MCF 10A (cell line): ENCODE data around the gene PDE1A. TPM values are rescaled to one million over a fixed set of nuclear protein-coding genes. Genes with fewer than 3 reads are reported as not detected.

Experiments
- BruUV-seq: library from RNA; stranded (reverse); fragments of 400-500 nt; replicated peaks from 2 replicates; lab custom pipeline; 2021; lab: Mats Ljungman, UMichigan
- CTCF ChIA-PET: fragments of 300-600 bp; sonication (Branson Sonifier 250); formaldehyde crosslinking; extraction: SDS; loops from one replicate; lab custom pipeline; 2021; ENCODE audit warnings: antibody characterized with exemption, inconsistent platforms; lab: Yijun Ruan, JAX
- POLR2A ChIA-PET: fragments of 300-600, 350-650 bp; sonication (Branson Sonifier 250); formaldehyde crosslinking; extraction: SDS; loops from one replicate; lab custom pipeline; 2020; ENCODE audit warnings: antibody characterized with exemption, inconsistent platforms; lab: Yijun Ruan, JAX
- DNase-seq: peaks from one replicate; pipeline ENCODE4 v3.0.0-alpha.2; 2018; ENCODE audit not compliant: unreplicated experiment
- H3K27ac Mint-ChIP-seq: one replicate; pipeline ENCODE4 v1.8.0; 2022; ENCODE audit warnings: mild to moderate bottlenecking, low read depth, mixed read lengths; ENCODE audit not compliant: unreplicated experiment
- H3K27me3 Mint-ChIP-seq: one replicate; pipeline ENCODE4 v1.8.0; 2022; ENCODE audit warnings: mixed read lengths; ENCODE audit not compliant: insufficient read depth, unreplicated experiment
- H3K36me3 Mint-ChIP-seq: one replicate; pipeline ENCODE4 v1.8.0; 2022; ENCODE audit warnings: mild to moderate bottlenecking, moderate library complexity, mixed read lengths; ENCODE audit not compliant: insufficient read depth, unreplicated experiment
- H3K4me1 Mint-ChIP-seq: one replicate; pipeline ENCODE4 v1.8.0; 2022; ENCODE audit warnings: mixed read lengths; ENCODE audit not compliant: insufficient read depth, unreplicated experiment
- H3K4me3 Mint-ChIP-seq: one replicate; pipeline ENCODE4 v1.8.0; 2022; ENCODE audit warnings: mild to moderate bottlenecking, moderate library complexity, mixed read lengths; ENCODE audit not compliant: unreplicated experiment
- H3K9me3 Mint-ChIP-seq: one replicate; pipeline ENCODE4 v1.8.0; 2022; ENCODE audit warnings: mixed read lengths; ENCODE audit not compliant: unreplicated experiment
- CTCF ChIP-seq: fragments of 200-600 bp; IDR thresholded peaks from one replicate; pipeline ENCODE4 v1.8.0; 2022; ENCODE audit warnings: antibody characterized with exemption, mild to moderate bottlenecking; ENCODE audit not compliant: unreplicated experiment
- intact Hi-C: fragments of 100-400 bp; cut with micrococcal nuclease; formaldehyde crosslinking; loops from 2 replicates; pipeline ENCODE4 v1.14.1; 2022
- total RNA-seq: library from RNA; stranded (reverse); gene quantifications from 2 replicates; pipeline ENCODE4 v1.2.3, GENCODE V29; 2022

Gene PDE1A
- total RNA-seq, 1 experiment from 2014 or later: 0.30 TPM

DNA sequence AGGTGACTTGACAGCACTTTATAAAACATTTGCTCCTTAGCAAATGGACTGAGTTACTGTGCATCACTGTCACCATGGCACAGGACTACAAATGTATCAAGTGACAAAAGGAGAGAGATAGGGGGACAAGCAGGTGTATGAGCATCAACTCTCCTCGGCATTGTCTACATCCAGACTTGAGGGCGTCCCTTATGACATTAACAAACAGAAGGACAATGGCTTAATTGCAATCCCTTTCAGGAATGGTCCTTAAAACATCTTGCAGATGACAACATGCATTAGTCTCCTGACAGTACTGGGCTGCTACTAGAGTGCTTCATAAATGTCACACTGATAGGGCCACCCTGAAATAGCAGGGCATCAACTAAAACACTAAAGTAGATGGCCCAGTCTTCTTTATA lies 198.8 kb downstream of the PDE1A start:
- Mint-ChIP-seq H3K27me3 (no peaks in the 10 kb centered on the region), H3K9me3 (no peaks in the 10 kb centered on the region), H3K27ac (no peak overlapping the region), H3K4me1 (peaks cover 5% of the 10 kb centered on the region), H3K4me3 (no peak overlapping the region), H3K36me3 (no peaks in the 10 kb centered on the region)
- DNase-seq: no peak
- ChIA-PET CTCF (interaction anchor here (0.9 kb wide), 1 partner anchor 422 kb away, joined by 3 read pairs; no protein-coding TSS in a partner anchor), POLR2A (no interaction called here)
- TF ChIP-seq CTCF: no peak
- no TSS peak for BruUV-seq
- intact Hi-C loops: no loop called here

DNA sequence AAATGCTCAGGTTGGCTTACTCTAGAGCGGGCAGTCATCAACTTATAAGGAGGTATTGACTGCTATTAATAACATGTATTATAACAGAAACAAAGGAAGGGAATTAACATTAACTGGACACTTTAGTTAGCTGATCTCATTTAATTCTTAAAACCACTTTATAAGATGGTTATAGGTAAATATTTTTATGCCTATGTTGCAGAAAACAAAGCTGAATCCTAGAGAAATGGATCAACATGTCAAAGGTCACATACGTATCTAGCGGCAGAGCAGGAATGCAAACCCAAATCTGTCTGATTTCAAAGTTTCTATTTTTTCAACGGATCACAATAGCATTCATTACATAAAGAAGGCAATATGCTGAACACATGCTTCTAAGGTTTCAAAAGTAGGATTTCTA lies 200.0 kb downstream of the PDE1A start:
- intact Hi-C loops: no loop called here
- no peaks in the 10 kb centered on the region for H3K27me3 Mint-ChIP-seq
- H3K4me3 Mint-ChIP-seq: no peak overlapping the region
- DNase-seq: no peak
- TF ChIP-seq CTCF: no peak
- H3K36me3 Mint-ChIP-seq: no peaks in the 10 kb centered on the region
- no peaks in the 10 kb centered on the region for H3K9me3 Mint-ChIP-seq
- no TSS peak for BruUV-seq
- H3K4me1 Mint-ChIP-seq: peaks cover 5% of the 10 kb centered on the region
- POLR2A ChIA-PET: interaction anchor here (0.6 kb wide), 2 partner anchors 150 to 483 kb away, joined by 3 read pairs; no protein-coding TSS in a partner anchor
- no peak overlapping the region for H3K27ac Mint-ChIP-seq
- CTCF ChIA-PET: interaction anchor here (0.7 kb wide), 1 partner anchor 15 kb away, joined by 3 read pairs; no protein-coding TSS in a partner anchor

- no peak overlapping the region for H3K27ac Mint-ChIP-seq
- intact Hi-C loops: no loop called here
- H3K36me3 Mint-ChIP-seq: no peaks in the 10 kb centered on the region
- DNase-seq: no peak
- no peaks in the 10 kb centered on the region for H3K9me3 Mint-ChIP-seq
- no peaks in the 10 kb centered on the region for H3K27me3 Mint-ChIP-seq
- no peak for TF ChIP-seq CTCF
- no peak overlapping the region for H3K4me3 Mint-ChIP-seq
- no TSS peak for BruUV-seq
- peaks cover 5% of the 10 kb centered on the region for H3K4me1 Mint-ChIP-seq
- POLR2A ChIA-PET: no interaction called here
- CTCF ChIA-PET: no interaction called here
These were observed 202.2 kb downstream of the PDE1A start for GRCh38 chr2:182224669-182225068.

- Mint-ChIP-seq H3K27me3 (no peaks in the 10 kb centered on the region), H3K9me3 (no peaks in the 10 kb centered on the region), H3K27ac (no peak overlapping the region), H3K36me3 (no peaks in the 10 kb centered on the region), H3K4me3 (no peak overlapping the region), H3K4me1 (no peaks in the 10 kb centered on the region)
- intact Hi-C loops: no loop called here
- POLR2A ChIA-PET: no interaction called here
- CTCF ChIA-PET: no interaction called here
- no peak for TF ChIP-seq CTCF
- BruUV-seq: no TSS peak
- DNase-seq: no peak
These were observed 205.8 kb downstream of the PDE1A start for GRCh38 chr2:182220998-182221397.
